Measurements from ENCODE around the gene CHRDL1. TPM values are rescaled to one million over a fixed set of nuclear protein-coding genes. Genes with fewer than 3 reads are reported as not detected.

Gene CHRDL1
- total and polyA plus RNA-seq, 4 donors, result 9.6 to 45.3 (median 26.9) TPM

DNA sequence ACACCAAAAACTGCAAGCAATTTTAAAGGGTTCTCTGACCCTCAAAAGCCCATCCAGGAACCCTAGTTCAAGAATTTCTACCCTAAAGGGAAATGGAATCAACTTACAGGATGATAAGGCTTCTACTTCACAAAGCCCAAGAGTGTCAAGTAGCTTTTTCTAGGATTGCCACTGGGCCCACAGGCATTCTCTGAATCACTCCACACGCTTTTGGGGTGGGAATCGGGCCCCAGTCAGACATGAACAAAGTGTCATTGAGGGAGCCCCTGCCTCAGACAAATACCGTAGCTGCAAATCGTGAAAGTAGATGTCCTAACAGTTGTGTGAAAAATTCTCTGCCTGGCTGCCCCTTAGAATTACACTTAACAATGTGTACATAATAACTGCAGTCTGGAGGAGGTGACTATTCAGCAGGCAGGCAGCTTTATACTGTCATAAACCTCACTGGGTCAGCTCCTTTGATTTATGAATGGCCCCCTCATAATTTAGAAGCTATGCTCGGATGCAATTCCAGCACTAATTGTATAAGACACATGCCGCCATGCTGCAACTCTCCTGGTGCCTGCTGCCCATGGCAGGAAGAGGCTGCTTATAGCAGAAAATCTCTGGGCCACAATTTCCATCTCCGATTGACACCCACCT lies 36.7 kb downstream of the CHRDL1 start:
- DNase-seq, result no peak
- peaks cover 0 to 2% (median 0%) of the 10 kb centered on the region in 4 donors for H3K9me3 ChIP-seq (ENCODE audit: control insufficient read depth in 4 of 4, insufficient read depth in 3 of 4, low read length in 3 of 4)
- WGBS, 2 donors, result 64 to 91% methylated on average over 6 to 7 of the region's 7 CpGs
- no peak for ATAC-seq (ENCODE audit: insufficient read depth, low FRiP score)
- TF ChIP-seq, protein P1, sequence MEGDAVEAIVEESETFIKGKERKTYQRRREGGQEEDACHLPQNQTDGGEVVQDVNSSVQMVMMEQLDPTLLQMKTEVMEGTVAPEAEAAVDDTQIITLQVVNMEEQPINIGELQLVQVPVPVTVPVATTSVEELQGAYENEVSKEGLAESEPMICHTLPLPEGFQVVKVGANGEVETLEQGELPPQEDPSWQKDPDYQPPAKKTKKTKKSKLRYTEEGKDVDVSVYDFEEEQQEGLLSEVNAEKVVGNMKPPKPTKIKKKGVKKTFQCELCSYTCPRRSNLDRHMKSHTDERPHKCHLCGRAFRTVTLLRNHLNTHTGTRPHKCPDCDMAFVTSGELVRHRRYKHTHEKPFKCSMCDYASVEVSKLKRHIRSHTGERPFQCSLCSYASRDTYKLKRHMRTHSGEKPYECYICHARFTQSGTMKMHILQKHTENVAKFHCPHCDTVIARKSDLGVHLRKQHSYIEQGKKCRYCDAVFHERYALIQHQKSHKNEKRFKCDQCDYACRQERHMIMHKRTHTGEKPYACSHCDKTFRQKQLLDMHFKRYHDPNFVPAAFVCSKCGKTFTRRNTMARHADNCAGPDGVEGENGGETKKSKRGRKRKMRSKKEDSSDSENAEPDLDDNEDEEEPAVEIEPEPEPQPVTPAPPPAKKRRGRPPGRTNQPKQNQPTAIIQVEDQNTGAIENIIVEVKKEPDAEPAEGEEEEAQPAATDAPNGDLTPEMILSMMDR (IDR thresholded peaks at IDR 0.05; ENCODE audit: control extremely low read depth, extremely low read depth), result no peak
- H3K9ac ChIP-seq (ENCODE audit: insufficient read depth in 1 of 2, low read length in 2 of 2), result no peak overlapping the region
- H3K4me3 ChIP-seq, result no peak overlapping the region
- H3K36me3 ChIP-seq (ENCODE audit: control insufficient read depth in 4 of 4, insufficient read depth in 4 of 4, low read length in 4 of 4), result no peaks in the 10 kb centered on the region
- no peak overlapping the region for H3K27ac ChIP-seq (ENCODE audit: low read depth in 1 of 2, low read length in 1 of 2)
- H3K4me1 ChIP-seq (ENCODE audit: control insufficient read depth in 5 of 5, insufficient read depth in 5 of 5, low read length in 5 of 5), result no peaks in the 10 kb centered on the region
- peaks cover 0 to 3% (median 1%) of the 10 kb centered on the region in 3 donors for H3K27me3 ChIP-seq (ENCODE audit: control insufficient read depth in 3 of 3, insufficient read depth in 3 of 3, low read length in 2 of 3)

DNA sequence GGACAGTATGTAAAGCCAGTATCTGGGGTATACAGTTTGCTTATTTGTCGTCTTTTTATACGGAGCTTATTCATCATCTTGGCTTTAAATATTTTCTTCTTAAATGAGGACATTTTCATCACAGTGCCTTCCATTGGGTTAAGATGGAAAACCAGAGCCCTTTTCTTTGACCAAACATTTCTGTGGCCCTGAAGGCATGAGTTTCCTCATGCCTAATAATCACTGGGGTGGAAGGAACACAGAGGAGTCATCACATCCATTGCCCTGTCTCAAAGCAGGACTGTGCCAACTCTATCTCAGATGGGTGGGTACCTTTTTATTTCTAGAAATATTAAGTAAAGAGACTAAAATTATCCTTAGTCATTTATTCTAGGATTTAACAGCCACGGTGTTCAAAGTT lies 40.0 kb downstream of the CHRDL1 start:
- H3K9ac ChIP-seq (ENCODE audit: insufficient read depth in 1 of 2, low read length in 2 of 2), result no peak overlapping the region
- H3K27me3 ChIP-seq (ENCODE audit: control insufficient read depth in 3 of 3, insufficient read depth in 3 of 3, low read length in 2 of 3), result peaks cover 0 to 13% (median 3%) of the 10 kb centered on the region in 3 donors
- H3K27ac ChIP-seq (ENCODE audit: low read depth in 1 of 2, low read length in 1 of 2), result no peak overlapping the region
- H3K36me3 ChIP-seq (ENCODE audit: control insufficient read depth in 4 of 4, insufficient read depth in 4 of 4, low read length in 4 of 4), result no peaks in the 10 kb centered on the region
- peaks cover 0 to 4% (median 0%) of the 10 kb centered on the region in 5 donors for H3K4me1 ChIP-seq (ENCODE audit: control insufficient read depth in 5 of 5, insufficient read depth in 5 of 5, low read length in 5 of 5)
- TF ChIP-seq, protein P1 (IDR thresholded peaks at IDR 0.05; ENCODE audit: control extremely low read depth, extremely low read depth), result no peak
- H3K9me3 ChIP-seq (ENCODE audit: control insufficient read depth in 4 of 4, insufficient read depth in 3 of 4, low read length in 3 of 4), result peaks cover 0 to 2% (median 0%) of the 10 kb centered on the region in 4 donors
- 75 to 88% methylated on average over 3 of the region's 3 CpGs for WGBS, 2 donors
- ATAC-seq (ENCODE audit: insufficient read depth, low FRiP score) (no peak), DNase-seq (no peak)
- no peak overlapping the region for H3K4me3 ChIP-seq

DNA sequence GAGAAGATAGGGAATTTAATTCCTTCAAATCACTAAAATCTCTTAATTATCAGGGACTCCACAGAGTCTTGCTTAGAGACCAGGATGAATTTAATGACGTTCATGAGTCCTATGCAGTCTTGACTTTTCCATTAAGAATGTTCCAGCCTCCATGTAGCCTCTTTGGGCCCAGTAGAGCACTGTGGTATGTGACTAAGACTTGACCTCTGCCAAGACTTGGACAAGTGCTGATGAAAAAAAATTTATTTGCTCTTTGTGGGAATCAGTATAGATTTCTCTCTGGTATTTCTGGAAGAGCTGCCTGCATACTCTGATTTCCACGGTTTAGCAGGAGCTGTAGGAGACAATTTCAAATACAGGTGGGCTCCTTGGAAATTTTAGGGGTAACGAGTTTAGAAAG lies 40.6 kb downstream of the CHRDL1 start:
- no peak overlapping the region for H3K4me3 ChIP-seq
- peaks cover 0 to 2% (median 0%) of the 10 kb centered on the region in 4 donors for H3K9me3 ChIP-seq (ENCODE audit: control insufficient read depth in 4 of 4, insufficient read depth in 3 of 4, low read length in 3 of 4)
- no peak for ATAC-seq (ENCODE audit: insufficient read depth, low FRiP score)
- H3K36me3 ChIP-seq (ENCODE audit: control insufficient read depth in 4 of 4, insufficient read depth in 4 of 4, low read length in 4 of 4), result no peaks in the 10 kb centered on the region
- no peak overlapping the region for H3K27ac ChIP-seq (ENCODE audit: low read depth in 1 of 2, low read length in 1 of 2)
- WGBS, 2 donors, result 36 to 77% methylated on average over 3 of the region's 3 CpGs
- DNase-seq, result no peak
- peaks cover 0 to 5% (median 0%) of the 10 kb centered on the region in 5 donors for H3K4me1 ChIP-seq (ENCODE audit: control insufficient read depth in 5 of 5, insufficient read depth in 5 of 5, low read length in 5 of 5)
- H3K9ac ChIP-seq (ENCODE audit: insufficient read depth in 1 of 2, low read length in 2 of 2), result no peak overlapping the region
- peaks cover 0 to 13% (median 3%) of the 10 kb centered on the region in 3 donors for H3K27me3 ChIP-seq (ENCODE audit: control insufficient read depth in 3 of 3, insufficient read depth in 3 of 3, low read length in 2 of 3)
- TF ChIP-seq, protein P1 (IDR thresholded peaks at IDR 0.05; ENCODE audit: control extremely low read depth, extremely low read depth), result no peak

Data from lung (tissue), 12 donors.